Measurements from ENCODE around the gene NTNG1. TPM values are rescaled to one million over a fixed set of nuclear protein-coding genes. Genes with fewer than 3 reads are reported as not detected.
"Not testable (repeated sequence)": the region's sequence is repeated elsewhere in the genome, so short reads cannot be mapped to it uniquely, and the experiment has no call there.

Gene NTNG1
- total and polyA plus RNA-seq, 2 of the 13 experiments (the other 11 are each of a cell fraction or from before 2014, with no cell fraction given): not detected

DNA sequence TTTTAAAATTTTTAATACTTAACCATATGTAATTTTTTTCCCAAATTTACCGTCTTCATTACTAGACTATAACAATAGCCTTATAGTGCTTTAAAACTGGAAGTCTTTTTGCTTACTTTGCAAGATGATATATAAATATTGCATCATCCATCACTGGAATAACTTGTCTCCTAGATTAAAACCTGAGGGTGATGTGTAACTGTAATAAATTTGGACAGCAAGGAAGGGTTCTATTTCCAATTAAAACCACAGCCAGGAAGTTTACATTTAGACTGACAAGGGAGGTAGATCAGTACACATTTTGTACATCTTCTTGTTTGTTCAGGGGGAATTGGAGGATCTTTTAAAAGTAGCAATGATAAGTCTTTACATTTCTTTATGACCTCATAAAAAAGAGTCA lies 21.9 kb downstream of the NTNG1 start:
- DNase-seq (ENCODE audit: low spot score) (no peak), FAIRE-seq (no peak), ATAC-seq (no peak)
- in situ Hi-C loops (cut with HindIII; ENCODE audit: extremely low pct_ligation_motif_present, low pct_unique_long_range_greater_than_20kb) (no loop called here), intact Hi-C loops (cut with micrococcal nuclease; ENCODE audit: unreplicated experiment) (no loop called here)
- H4K20me1 ChIP-seq (ENCODE audit: insufficient read depth, low read length): no peaks in the 10 kb centered on the region
- H3K9me3 ChIP-seq (ENCODE audit: low read length): no peaks in the 10 kb centered on the region
- WGBS (ENCODE audit: low lambda C conversion rate): 0% methylated on average over 1 of the region's 1 CpG
- H3K27me3 ChIP-seq (ENCODE audit: control insufficient read depth in 1 of 2, insufficient read depth in 2 of 2, low read length in 2 of 2): no peaks in the 10 kb centered on the region; a peak in 1 of 5 replicates
- no peak overlapping the region for H3K27ac ChIP-seq (ENCODE audit: extremely low read length, insufficient read depth, low read length)
- no peak overlapping the region for H3K4me3 ChIP-seq (replicated peaks in 1 of 3; ENCODE audit: insufficient read depth in 1 of 3, low read depth in 2 of 3, low read length in 3 of 3)
- no peak overlapping the region for H2AFZ ChIP-seq (ENCODE audit: low read length)
- CTCF ChIA-PET (ENCODE audit: low intra/inter-chr PET ratio, low total read pairs): no interaction called here
- BruUV-seq (replicated peaks): no TSS peak
- H3K36me3 ChIP-seq (replicated peaks in 1 of 2; ENCODE audit: control insufficient read depth in 1 of 2, insufficient read depth in 2 of 2, low read length in 2 of 2): no peaks in the 10 kb centered on the region
- H3K9ac ChIP-seq (ENCODE audit: insufficient read depth, low read depth, low read length): no peak overlapping the region
- H3K79me2 ChIP-seq (ENCODE audit: insufficient read depth, low read length): no peaks in the 10 kb centered on the region
- POLR2A ChIA-PET: no interaction called here
- H3K4me1 ChIP-seq (ENCODE audit: insufficient read depth, low read length): no peaks in the 10 kb centered on the region
- TF ChIP-seq MTF2 (CRISPR knock-in tag; IDR thresholded peaks at IDR 0.05; ENCODE audit: borderline replicate concordance) (no peak), PAWR (CRISPR knock-in tag; IDR thresholded peaks at IDR 0.05; ENCODE audit: borderline replicate concordance) (no peak), ZMYM2 (CRISPR knock-in tag; IDR thresholded peaks at IDR 0.05) (no peak), SMAD1 (CRISPR knock-in tag; IDR thresholded peaks at IDR 0.05; ENCODE audit: borderline replicate concordance, low read depth) (no peak), FOSL1 (CRISPR knock-in tag; IDR thresholded peaks at IDR 0.05; ENCODE audit: borderline replicate concordance) (no peak), ATF7 (IDR thresholded peaks at IDR 0.05) (0 out of 2 replicates have a peak, but pooled peaks have one; percentile 18), ATF7 (CRISPR knock-in tag; IDR thresholded peaks at IDR 0.05) (no peak), NFRKB (IDR thresholded peaks at IDR 0.05) (no peak), MAFK (conservative IDR thresholded peaks at IDR 0.05 in 1 of 2, IDR thresholded peaks at IDR 0.05 in 1 of 2; ENCODE audit: low read length in 2 of 2) (peak; percentile 46 to 50; a peak in 2 of 4 replicates), CEBPB (IDR thresholded peaks at IDR 0.05; ENCODE audit: borderline replicate concordance, low read depth, low read length) (peak; percentile 60; the same call in 1 of the 2 replicates)
- TF ChIP-seq, protein P1, sequence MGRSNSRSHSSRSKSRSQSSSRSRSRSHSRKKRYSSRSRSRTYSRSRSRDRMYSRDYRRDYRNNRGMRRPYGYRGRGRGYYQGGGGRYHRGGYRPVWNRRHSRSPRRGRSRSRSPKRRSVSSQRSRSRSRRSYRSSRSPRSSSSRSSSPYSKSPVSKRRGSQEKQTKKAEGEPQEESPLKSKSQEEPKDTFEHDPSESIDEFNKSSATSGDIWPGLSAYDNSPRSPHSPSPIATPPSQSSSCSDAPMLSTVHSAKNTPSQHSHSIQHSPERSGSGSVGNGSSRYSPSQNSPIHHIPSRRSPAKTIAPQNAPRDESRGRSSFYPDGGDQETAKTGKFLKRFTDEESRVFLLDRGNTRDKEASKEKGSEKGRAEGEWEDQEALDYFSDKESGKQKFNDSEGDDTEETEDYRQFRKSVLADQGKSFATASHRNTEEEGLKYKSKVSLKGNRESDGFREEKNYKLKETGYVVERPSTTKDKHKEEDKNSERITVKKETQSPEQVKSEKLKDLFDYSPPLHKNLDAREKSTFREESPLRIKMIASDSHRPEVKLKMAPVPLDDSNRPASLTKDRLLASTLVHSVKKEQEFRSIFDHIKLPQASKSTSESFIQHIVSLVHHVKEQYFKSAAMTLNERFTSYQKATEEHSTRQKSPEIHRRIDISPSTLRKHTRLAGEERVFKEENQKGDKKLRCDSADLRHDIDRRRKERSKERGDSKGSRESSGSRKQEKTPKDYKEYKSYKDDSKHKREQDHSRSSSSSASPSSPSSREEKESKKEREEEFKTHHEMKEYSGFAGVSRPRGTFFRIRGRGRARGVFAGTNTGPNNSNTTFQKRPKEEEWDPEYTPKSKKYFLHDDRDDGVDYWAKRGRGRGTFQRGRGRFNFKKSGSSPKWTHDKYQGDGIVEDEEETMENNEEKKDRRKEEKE (IDR thresholded peaks at IDR 0.05): no peak
- no peak overlapping the region for H3K4me2 ChIP-seq (ENCODE audit: low read depth, low read length)

DNA sequence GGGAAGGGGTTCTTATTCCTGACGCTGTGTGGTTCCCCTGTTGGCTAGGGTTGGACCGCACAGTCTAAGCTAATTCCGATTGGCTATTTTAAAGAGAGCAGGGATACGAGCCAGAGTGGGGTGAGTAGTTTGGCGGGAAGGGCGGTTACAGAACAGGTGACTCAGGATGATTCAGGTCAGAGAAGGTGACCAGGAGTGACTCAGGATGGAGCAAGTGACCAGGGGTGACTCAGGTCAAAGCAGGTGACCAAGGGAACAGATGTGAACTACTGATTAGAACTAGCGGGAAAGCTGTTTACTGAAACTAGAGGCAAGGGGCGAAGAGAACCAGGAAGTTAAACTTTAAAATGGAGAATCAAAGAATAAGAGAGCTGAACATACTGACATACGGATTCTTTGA lies 24.1 kb downstream of the NTNG1 start:
- H3K27me3 ChIP-seq (ENCODE audit: control insufficient read depth in 1 of 2, insufficient read depth in 2 of 2, low read length in 2 of 2); H3K9ac ChIP-seq (ENCODE audit: insufficient read depth, low read depth, low read length); CTCF ChIA-PET (ENCODE audit: low intra/inter-chr PET ratio, low total read pairs); H2AFZ ChIP-seq (ENCODE audit: low read length); H3K27ac ChIP-seq (ENCODE audit: extremely low read length, insufficient read depth, low read length); H3K79me2 ChIP-seq (ENCODE audit: insufficient read depth, low read length); FAIRE-seq; in situ Hi-C loops (cut with HindIII; ENCODE audit: extremely low pct_ligation_motif_present, low pct_unique_long_range_greater_than_20kb); H3K4me2 ChIP-seq (ENCODE audit: low read depth, low read length); BruUV-seq (replicated peaks); DNase-seq (ENCODE audit: low spot score); H3K9me3 ChIP-seq (ENCODE audit: low read length); H3K4me3 ChIP-seq (replicated peaks in 1 of 3; ENCODE audit: insufficient read depth in 1 of 3, low read depth in 2 of 3, low read length in 3 of 3); H3K4me1 ChIP-seq (ENCODE audit: insufficient read depth, low read length); intact Hi-C loops (cut with micrococcal nuclease; ENCODE audit: unreplicated experiment); ATAC-seq; H3K36me3 ChIP-seq (replicated peaks in 1 of 2; ENCODE audit: control insufficient read depth in 1 of 2, insufficient read depth in 2 of 2, low read length in 2 of 2); H4K20me1 ChIP-seq (ENCODE audit: insufficient read depth, low read length); POLR2A ChIA-PET: not testable (repeated sequence)
- WGBS (ENCODE audit: low lambda C conversion rate): 23% methylated on average over 9 of the region's 9 CpGs
